B cell (primary cell): Measurements from ENCODE around the gene B3GAT3.

Experiments
- EZH2 ChIP-seq: IDR thresholded peaks from 2 replicates; pipeline ENCODE4 v1.6.1; 2012; ENCODE audit warnings: borderline replicate concordance, low read depth, mild to moderate bottlenecking, moderate library complexity, low read length; ENCODE audit not compliant: insufficient read depth, poor library complexity, severe bottlenecking
- TF ChIP-seq, protein P1 (sequence below): fragments of 200-600 bp; IDR thresholded peaks from one replicate; pipeline ENCODE4 v1.8.0; 2022; ENCODE audit warnings: antibody characterized with exemption, mild to moderate bottlenecking

- TF ChIP-seq, protein P1, sequence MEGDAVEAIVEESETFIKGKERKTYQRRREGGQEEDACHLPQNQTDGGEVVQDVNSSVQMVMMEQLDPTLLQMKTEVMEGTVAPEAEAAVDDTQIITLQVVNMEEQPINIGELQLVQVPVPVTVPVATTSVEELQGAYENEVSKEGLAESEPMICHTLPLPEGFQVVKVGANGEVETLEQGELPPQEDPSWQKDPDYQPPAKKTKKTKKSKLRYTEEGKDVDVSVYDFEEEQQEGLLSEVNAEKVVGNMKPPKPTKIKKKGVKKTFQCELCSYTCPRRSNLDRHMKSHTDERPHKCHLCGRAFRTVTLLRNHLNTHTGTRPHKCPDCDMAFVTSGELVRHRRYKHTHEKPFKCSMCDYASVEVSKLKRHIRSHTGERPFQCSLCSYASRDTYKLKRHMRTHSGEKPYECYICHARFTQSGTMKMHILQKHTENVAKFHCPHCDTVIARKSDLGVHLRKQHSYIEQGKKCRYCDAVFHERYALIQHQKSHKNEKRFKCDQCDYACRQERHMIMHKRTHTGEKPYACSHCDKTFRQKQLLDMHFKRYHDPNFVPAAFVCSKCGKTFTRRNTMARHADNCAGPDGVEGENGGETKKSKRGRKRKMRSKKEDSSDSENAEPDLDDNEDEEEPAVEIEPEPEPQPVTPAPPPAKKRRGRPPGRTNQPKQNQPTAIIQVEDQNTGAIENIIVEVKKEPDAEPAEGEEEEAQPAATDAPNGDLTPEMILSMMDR: no peak
- no peak for TF ChIP-seq EZH2
Measured at GRCh38 chr11:62573592-62574362, 48.0 kb downstream of the B3GAT3 start, which contains the start of gene EEF1G.
